ENCODE results near the gene FOXN3.

Gene FOXN3

DNA sequence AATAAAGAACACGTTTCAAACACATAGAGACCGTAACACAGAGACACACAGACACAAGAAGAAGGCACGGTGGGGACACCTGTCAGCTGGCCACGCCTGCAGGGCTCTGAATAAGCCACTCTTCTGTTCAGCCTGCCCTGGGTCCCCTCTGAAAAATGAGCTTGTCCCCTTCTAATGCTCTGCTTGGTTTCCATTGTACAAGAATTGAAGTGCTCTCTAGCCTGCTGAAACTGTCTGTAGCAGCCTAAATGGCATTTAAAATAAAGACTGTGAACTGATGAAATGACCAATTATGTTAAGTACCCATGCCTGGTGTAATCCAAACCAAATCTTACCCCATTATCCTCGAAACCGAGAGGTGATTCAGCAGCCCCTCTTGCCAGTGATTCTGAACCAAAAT is 139.8 kb downstream of the FOXN3 start:
- Histone ChIP-seq H3K9ac (ENCODE audit: low read length in 2 of 2) (no peak overlapping the region), H3K36me3 (ENCODE audit: control insufficient read depth in 2 of 2, insufficient read depth in 2 of 2, low read length in 2 of 2) (peaks cover 6 to 8% of the 10 kb centered on the region in 2 donors), H3K27me3 (ENCODE audit: control insufficient read depth in 1 of 2, insufficient read depth in 2 of 2, low read length in 2 of 2) (no peaks in the 10 kb centered on the region), H3K27ac (ENCODE audit: low read length) (no peak overlapping the region), H3K9me3 (ENCODE audit: control insufficient read depth in 2 of 2, low read length in 2 of 2) (no peaks in the 10 kb centered on the region), H3K4me1 (ENCODE audit: control insufficient read depth, insufficient read depth, low read length) (peaks cover 4% of the 10 kb centered on the region), H3K4me3 (ENCODE audit: low read length in 2 of 2) (no peak overlapping the region)

DNA sequence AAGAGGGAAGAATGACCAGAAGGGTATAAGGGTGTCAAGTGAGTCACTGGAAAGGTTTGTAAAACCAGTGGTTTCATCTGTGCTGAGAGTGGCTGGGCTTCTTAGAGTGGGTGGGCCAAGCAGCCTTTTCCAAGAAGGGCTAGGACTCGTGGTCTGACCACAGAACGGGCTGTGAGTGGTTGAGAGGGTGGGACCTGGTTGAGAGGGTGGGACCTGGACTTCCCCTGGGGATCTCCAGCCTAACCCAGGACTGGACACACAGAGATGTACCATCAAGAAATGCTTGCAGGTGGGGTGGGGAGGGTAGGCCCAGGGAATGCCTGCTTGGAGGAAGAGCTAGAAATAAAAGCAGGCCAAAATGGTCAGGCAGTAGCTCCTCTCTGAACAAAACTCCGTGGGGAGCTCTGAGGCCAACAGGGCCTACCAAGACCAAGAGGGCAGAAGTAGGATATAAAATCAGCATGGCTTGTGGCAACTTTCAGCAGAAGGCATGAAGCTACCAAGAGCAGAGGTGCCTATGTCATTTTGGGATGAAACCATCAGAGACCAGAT is 140.5 kb downstream of the FOXN3 start:
- Histone ChIP-seq H3K9ac (ENCODE audit: low read length in 2 of 2) (no peak overlapping the region), H3K36me3 (ENCODE audit: control insufficient read depth in 2 of 2, insufficient read depth in 2 of 2, low read length in 2 of 2) (peaks cover 6 to 8% of the 10 kb centered on the region in 2 donors), H3K27ac (ENCODE audit: low read length) (no peak overlapping the region), H3K4me1 (ENCODE audit: control insufficient read depth, insufficient read depth, low read length) (peaks cover 4% of the 10 kb centered on the region), H3K27me3 (ENCODE audit: control insufficient read depth in 1 of 2, insufficient read depth in 2 of 2, low read length in 2 of 2) (no peaks in the 10 kb centered on the region), H3K9me3 (ENCODE audit: control insufficient read depth in 2 of 2, low read length in 2 of 2) (no peaks in the 10 kb centered on the region), H3K4me3 (ENCODE audit: low read length in 2 of 2) (no peak overlapping the region)

DNA sequence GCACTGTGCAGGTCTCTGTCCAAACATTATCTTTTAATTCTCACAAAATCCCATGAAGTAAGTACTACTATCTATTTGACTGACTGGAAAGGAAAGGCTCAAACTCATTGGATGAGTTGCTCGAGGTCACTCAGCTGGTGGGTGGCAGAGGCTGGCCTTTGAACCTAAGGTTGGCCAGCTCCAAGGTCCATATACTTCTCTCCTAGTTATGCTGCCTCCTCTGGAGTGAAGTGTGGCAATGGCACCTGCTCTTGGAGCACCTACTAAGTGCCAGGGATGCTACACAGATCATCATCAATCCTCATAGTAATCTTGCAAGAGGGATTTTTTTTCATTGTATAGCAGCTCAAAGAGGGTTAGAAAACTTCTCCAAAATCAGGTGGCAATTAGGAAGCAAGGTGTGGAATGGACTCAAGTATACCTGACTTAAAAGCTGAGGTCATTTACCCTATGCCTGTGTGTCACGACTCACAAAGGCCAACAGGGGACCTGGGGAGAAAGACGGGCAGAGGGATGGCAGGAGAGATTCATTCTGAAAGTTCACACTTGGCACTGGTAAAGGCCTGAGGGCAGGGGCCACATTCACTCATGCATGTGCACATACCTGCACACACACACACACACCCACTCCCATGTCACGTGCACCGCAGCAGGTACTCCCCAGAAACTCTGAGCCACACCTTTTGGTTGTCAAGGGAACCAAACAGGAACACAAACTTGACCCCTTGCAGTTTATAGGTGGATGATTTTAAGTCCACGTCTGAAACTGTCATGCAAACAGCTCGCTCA is 146.4 kb downstream of the FOXN3 start:
- Histone ChIP-seq H3K9me3 (ENCODE audit: control insufficient read depth in 2 of 2, low read length in 2 of 2) (no peaks in the 10 kb centered on the region), H3K27me3 (ENCODE audit: control insufficient read depth in 1 of 2, insufficient read depth in 2 of 2, low read length in 2 of 2) (no peaks in the 10 kb centered on the region), H3K4me1 (ENCODE audit: control insufficient read depth, insufficient read depth, low read length) (peaks cover 13% of the 10 kb centered on the region), H3K36me3 (ENCODE audit: control insufficient read depth in 2 of 2, insufficient read depth in 2 of 2, low read length in 2 of 2) (peaks cover 0 to 3% of the 10 kb centered on the region in 2 donors), H3K4me3 (ENCODE audit: low read length in 2 of 2) (no peak overlapping the region), H3K27ac (ENCODE audit: low read length) (no peak overlapping the region), H3K9ac (ENCODE audit: low read length in 2 of 2) (no peak overlapping the region)

DNA sequence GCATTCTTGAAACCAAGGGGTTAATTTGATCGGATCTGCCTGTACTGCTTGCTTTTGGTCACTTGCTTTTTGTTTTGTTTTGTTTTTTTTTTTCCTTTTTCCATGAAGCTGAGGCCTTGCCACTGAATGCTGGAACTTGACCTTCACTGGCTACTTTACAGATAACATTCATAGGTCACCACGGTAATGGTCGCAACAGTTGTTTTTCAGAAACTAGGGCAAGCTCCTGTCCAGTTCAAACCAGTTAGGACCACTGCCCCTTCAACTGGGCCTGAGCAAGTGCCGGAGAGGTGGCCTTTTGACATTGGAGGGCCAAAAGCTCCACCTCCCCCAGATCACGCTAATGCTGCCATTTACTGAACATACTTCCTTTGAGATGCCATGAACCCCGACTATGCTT is 147.6 kb downstream of the FOXN3 start:
- H3K4me1 ChIP-seq (ENCODE audit: control insufficient read depth, insufficient read depth, low read length): peaks cover 16% of the 10 kb centered on the region
- H3K27ac ChIP-seq (ENCODE audit: low read length): no peak overlapping the region
- no peak overlapping the region for H3K9ac ChIP-seq (ENCODE audit: low read length in 2 of 2)

DNA sequence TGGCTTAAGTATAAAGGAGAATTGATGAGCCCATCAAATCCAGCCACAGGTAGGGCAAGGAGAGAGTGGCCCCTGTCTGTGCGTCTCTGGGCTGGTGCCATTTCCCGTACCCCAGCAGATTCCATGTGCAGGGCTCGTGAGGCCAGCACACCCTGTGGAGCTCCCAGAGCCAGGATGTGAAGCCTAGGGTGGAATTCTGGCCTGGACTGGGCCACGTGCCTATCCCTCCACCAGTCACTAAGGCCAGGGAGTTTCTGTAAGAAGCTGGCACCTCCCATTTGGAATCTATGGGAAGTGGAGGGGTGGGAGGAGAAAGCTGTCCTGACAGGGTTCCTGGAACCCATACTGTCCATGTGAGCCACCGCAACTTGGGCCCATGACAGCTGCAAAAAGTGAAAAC is 148.5 kb downstream of the FOXN3 start:
- Histone ChIP-seq H3K27me3 (ENCODE audit: control insufficient read depth in 1 of 2, insufficient read depth in 2 of 2, low read length in 2 of 2) (no peaks in the 10 kb centered on the region), H3K27ac (ENCODE audit: low read length) (no peak overlapping the region), H3K36me3 (ENCODE audit: control insufficient read depth in 2 of 2, insufficient read depth in 2 of 2, low read length in 2 of 2) (peaks cover 0 to 3% of the 10 kb centered on the region in 2 donors), H3K9me3 (ENCODE audit: control insufficient read depth in 2 of 2, low read length in 2 of 2) (no peaks in the 10 kb centered on the region), H3K4me1 (ENCODE audit: control insufficient read depth, insufficient read depth, low read length) (peaks cover 13% of the 10 kb centered on the region), H3K9ac (ENCODE audit: low read length in 2 of 2) (no peak overlapping the region), H3K4me3 (ENCODE audit: low read length in 2 of 2) (no peak overlapping the region)

More for the DNA sequence above, 147.6 kb downstream of the FOXN3 start:
- Histone ChIP-seq H3K27me3 (ENCODE audit: control insufficient read depth in 1 of 2, insufficient read depth in 2 of 2, low read length in 2 of 2) (no peaks in the 10 kb centered on the region), H3K36me3 (ENCODE audit: control insufficient read depth in 2 of 2, insufficient read depth in 2 of 2, low read length in 2 of 2) (peaks cover 0 to 3% of the 10 kb centered on the region in 2 donors), H3K9me3 (ENCODE audit: control insufficient read depth in 2 of 2, low read length in 2 of 2) (no peaks in the 10 kb centered on the region), H3K4me3 (ENCODE audit: low read length in 2 of 2) (no peak overlapping the region)

DNA sequence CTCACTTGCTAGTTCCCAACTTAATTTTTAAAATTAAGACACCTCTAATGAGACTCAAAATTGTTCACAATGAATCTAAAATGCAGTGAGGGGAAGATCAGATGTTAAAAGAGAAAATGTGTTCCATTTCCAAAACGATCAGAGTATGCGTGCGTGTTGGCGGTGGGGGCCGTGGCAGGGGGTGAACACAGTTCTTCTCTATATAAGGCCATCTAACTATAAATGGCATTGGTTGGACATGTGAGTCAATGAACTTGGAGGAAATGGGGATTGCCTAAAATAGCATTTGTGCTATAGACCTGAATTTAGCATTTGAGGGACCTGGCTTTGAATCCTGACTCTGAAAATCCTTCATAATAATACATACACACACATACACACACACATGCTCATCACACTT is 149.4 kb downstream of the FOXN3 start:
- no peak overlapping the region for H3K4me3 ChIP-seq (ENCODE audit: low read length in 2 of 2)
- H3K36me3 ChIP-seq (ENCODE audit: control insufficient read depth in 2 of 2, insufficient read depth in 2 of 2, low read length in 2 of 2): peaks cover 0 to 3% of the 10 kb centered on the region in 2 donors
- peaks cover 12% of the 10 kb centered on the region for H3K4me1 ChIP-seq (ENCODE audit: control insufficient read depth, insufficient read depth, low read length)
- H3K9me3 ChIP-seq (ENCODE audit: control insufficient read depth in 2 of 2, low read length in 2 of 2): no peaks in the 10 kb centered on the region
- no peak overlapping the region for H3K27ac ChIP-seq (ENCODE audit: low read length)
- H3K27me3 ChIP-seq (ENCODE audit: control insufficient read depth in 1 of 2, insufficient read depth in 2 of 2, low read length in 2 of 2): no peaks in the 10 kb centered on the region
- H3K9ac ChIP-seq (ENCODE audit: low read length in 2 of 2): no peak overlapping the region

DNA sequence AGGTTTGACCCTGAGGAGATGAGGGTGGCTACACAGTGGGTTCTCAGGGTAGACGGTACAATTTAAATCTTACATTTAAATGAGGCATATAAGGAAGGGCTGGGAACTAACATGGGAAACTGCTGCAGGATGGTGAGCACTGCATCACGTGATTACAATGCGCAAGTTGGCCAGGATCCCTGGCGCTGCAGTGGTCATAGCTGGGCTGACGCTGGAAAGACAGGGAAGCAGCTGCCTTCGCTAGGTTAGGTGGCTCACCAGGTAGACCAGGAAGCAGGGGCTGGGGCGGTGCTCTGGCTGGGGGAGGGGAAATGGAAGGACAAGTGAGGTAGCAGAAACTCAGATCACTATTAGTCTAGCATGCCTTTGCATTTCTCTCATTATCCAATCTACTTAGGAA is 149.9 kb downstream of the FOXN3 start:
- no peaks in the 10 kb centered on the region for H3K9me3 ChIP-seq (ENCODE audit: control insufficient read depth in 2 of 2, low read length in 2 of 2)
- H3K27me3 ChIP-seq (ENCODE audit: control insufficient read depth in 1 of 2, insufficient read depth in 2 of 2, low read length in 2 of 2): no peaks in the 10 kb centered on the region
- no peak overlapping the region for H3K27ac ChIP-seq (ENCODE audit: low read length)
- H3K4me1 ChIP-seq (ENCODE audit: control insufficient read depth, insufficient read depth, low read length): peaks cover 12% of the 10 kb centered on the region
- H3K9ac ChIP-seq (ENCODE audit: low read length in 2 of 2): no peak overlapping the region
- peaks cover 0 to 3% of the 10 kb centered on the region in 2 donors for H3K36me3 ChIP-seq (ENCODE audit: control insufficient read depth in 2 of 2, insufficient read depth in 2 of 2, low read length in 2 of 2)
- no peak overlapping the region for H3K4me3 ChIP-seq (ENCODE audit: low read length in 2 of 2)

DNA sequence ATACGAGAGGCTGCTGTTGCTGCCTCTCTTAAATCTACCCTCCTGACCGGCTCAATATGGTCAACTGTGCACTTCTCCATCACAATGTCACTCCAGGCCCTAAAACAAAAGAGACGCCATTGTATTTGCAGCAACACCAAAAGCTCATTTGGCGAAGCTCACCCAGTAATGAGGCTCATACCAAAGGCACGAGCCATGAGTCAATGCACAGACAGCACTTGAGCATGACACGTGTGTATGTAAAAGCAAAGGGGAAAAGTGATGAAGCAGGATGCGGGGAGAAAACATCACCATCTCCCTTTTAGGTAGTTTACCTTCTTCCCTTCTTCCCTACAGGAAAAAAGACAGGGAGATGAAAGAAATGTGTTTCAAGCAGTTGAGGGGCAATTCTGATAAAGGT is 150.3 kb downstream of the FOXN3 start:
- no peaks in the 10 kb centered on the region for H3K27me3 ChIP-seq (ENCODE audit: control insufficient read depth in 1 of 2, insufficient read depth in 2 of 2, low read length in 2 of 2)

DNA sequence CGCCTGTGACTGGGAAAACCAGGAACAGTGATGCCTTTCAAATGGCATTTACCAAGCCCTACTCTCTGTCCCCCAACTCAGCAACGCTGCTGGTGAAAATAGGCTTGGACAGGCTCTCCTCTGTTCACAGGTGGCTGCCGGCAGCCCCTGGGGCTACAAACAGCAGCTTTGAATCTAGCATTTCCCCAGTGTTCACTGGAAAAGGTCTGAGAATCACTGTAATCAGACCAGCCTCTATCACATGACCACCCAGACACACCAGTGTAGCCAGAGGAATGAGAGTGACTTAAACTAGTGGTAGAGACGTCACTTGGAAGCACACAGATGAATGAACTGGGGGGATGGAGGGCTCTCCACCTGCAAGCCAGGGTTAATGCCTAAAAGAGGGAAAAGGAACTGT is 151.8 kb downstream of the FOXN3 start:
- no peak overlapping the region for H3K9ac ChIP-seq (ENCODE audit: low read length in 2 of 2)
- H3K4me3 ChIP-seq (ENCODE audit: low read length in 2 of 2): no peak overlapping the region
- H3K36me3 ChIP-seq (ENCODE audit: control insufficient read depth in 2 of 2, insufficient read depth in 2 of 2, low read length in 2 of 2): peaks cover 0 to 3% of the 10 kb centered on the region in 2 donors
- H3K27me3 ChIP-seq (ENCODE audit: control insufficient read depth in 1 of 2, insufficient read depth in 2 of 2, low read length in 2 of 2): no peaks in the 10 kb centered on the region
- no peak overlapping the region for H3K27ac ChIP-seq (ENCODE audit: low read length)
- H3K9me3 ChIP-seq (ENCODE audit: control insufficient read depth in 2 of 2, low read length in 2 of 2): no peaks in the 10 kb centered on the region
- H3K4me1 ChIP-seq (ENCODE audit: control insufficient read depth, insufficient read depth, low read length): peaks cover 14% of the 10 kb centered on the region

More for the DNA sequence above, 150.3 kb downstream of the FOXN3 start:
- Histone ChIP-seq H3K4me1 (ENCODE audit: control insufficient read depth, insufficient read depth, low read length) (peaks cover 12% of the 10 kb centered on the region), H3K9ac (ENCODE audit: low read length in 2 of 2) (no peak overlapping the region), H3K9me3 (ENCODE audit: control insufficient read depth in 2 of 2, low read length in 2 of 2) (no peaks in the 10 kb centered on the region), H3K4me3 (ENCODE audit: low read length in 2 of 2) (no peak overlapping the region), H3K36me3 (ENCODE audit: control insufficient read depth in 2 of 2, insufficient read depth in 2 of 2, low read length in 2 of 2) (peaks cover 0 to 3% of the 10 kb centered on the region in 2 donors), H3K27ac (ENCODE audit: low read length) (no peak overlapping the region)

DNA sequence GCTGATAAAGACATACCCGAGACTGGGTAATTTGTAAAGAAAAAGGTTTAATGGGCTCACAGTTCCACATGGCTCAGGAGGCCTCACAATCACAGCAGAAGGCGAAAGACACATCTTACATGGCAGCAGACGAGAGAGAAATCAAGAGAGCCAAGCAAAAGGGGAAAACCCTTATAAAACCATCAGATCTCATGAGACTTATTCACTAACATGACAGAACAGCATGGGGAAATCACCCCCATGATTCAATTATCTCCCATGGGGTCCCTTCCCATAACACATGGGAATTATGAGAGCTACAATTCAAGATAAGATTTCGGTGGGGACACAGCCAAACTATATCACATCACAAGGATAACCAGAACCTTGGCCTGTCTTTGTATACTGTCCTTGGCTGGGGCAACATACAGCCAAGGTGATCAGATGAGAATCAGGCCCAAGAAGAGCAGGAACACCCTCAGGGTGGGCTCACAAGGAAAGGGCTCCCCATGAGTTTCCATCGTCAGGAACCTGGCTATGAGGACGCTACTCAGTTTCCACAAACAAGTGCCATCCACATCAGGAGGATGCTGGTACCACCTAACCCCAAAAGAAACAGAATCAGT is 152.7 kb downstream of the FOXN3 start:
- Histone ChIP-seq H3K9me3 (ENCODE audit: control insufficient read depth in 2 of 2, low read length in 2 of 2) (no peaks in the 10 kb centered on the region), H3K4me1 (ENCODE audit: control insufficient read depth, insufficient read depth, low read length) (peaks cover 14% of the 10 kb centered on the region), H3K9ac (ENCODE audit: low read length in 2 of 2) (no peak overlapping the region), H3K27ac (ENCODE audit: low read length) (no peak overlapping the region), H3K27me3 (ENCODE audit: control insufficient read depth in 1 of 2, insufficient read depth in 2 of 2, low read length in 2 of 2) (no peaks in the 10 kb centered on the region), H3K4me3 (ENCODE audit: low read length in 2 of 2) (no peak overlapping the region), H3K36me3 (ENCODE audit: control insufficient read depth in 2 of 2, insufficient read depth in 2 of 2, low read length in 2 of 2) (peaks cover 0 to 3% of the 10 kb centered on the region in 2 donors)

DNA sequence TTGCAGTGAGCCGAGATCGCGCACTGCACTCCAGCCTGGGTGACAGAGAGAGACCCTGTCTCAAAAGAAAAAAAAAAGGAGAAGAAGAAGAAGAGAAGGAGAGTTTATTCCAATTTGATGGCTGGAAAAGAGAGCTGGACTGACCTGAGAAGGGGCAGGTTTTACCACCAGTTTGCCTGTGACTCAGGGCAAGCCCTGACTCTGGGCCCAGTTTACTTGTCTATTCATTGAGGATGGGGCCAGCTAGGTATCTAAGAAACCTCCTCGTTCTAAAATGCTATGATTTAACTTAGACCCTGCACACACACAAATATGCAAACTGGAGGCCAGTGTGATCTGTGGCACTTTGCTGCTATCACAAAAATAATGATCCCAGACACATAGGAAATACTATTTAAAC is 155.0 kb downstream of the FOXN3 start:
- peaks cover 0 to 3% of the 10 kb centered on the region in 2 donors for H3K36me3 ChIP-seq (ENCODE audit: control insufficient read depth in 2 of 2, insufficient read depth in 2 of 2, low read length in 2 of 2)
- H3K9ac ChIP-seq (ENCODE audit: low read length in 2 of 2): no peak overlapping the region
- H3K4me3 ChIP-seq (ENCODE audit: low read length in 2 of 2): no peak overlapping the region
- peaks cover 7% of the 10 kb centered on the region for H3K4me1 ChIP-seq (ENCODE audit: control insufficient read depth, insufficient read depth, low read length)
- no peak overlapping the region for H3K27ac ChIP-seq (ENCODE audit: low read length)
- no peaks in the 10 kb centered on the region for H3K27me3 ChIP-seq (ENCODE audit: control insufficient read depth in 1 of 2, insufficient read depth in 2 of 2, low read length in 2 of 2)
- no peaks in the 10 kb centered on the region for H3K9me3 ChIP-seq (ENCODE audit: control insufficient read depth in 2 of 2, low read length in 2 of 2)
